Kidney (tissue), 14 donors: Measurements from ENCODE around the gene NTRK3. TPM values are rescaled to one million over a fixed set of nuclear protein-coding genes. Genes with fewer than 3 reads are reported as not detected.

Experiments
- DNase-seq, 5 donors: peaks; one replicate each; pipeline ENCODE4 v3.0.0-alpha.2; 2013 to 2020
- FAIRE-seq: peaks from 2 replicates; lab custom pipeline; 2012; peaks lifted over from hg19 to GRCh38; lab: Jason Lieb, UNC
- H3K27ac ChIP-seq, 2 donors: one replicate each; pipeline ENCODE4 v1.7.0; 2013; ENCODE audit warnings: low read depth in 2 of 2, low read length in 2 of 2, inconsistent platforms in 1 of 2
- H3K27me3 ChIP-seq: one replicate; pipeline ENCODE4 v1.7.1; 2013; ENCODE audit warnings: low read length, inconsistent platforms; ENCODE audit not compliant: control insufficient read depth, insufficient read depth
- H3K36me3 ChIP-seq, 3 donors: one replicate each; pipeline versions ENCODE4 v1.7.0 to v1.7.1; 2013; ENCODE audit warnings: low read length in 3 of 3, control low read depth in 1 of 3, inconsistent platforms in 1 of 3; ENCODE audit not compliant: insufficient read depth in 3 of 3, control insufficient read depth in 2 of 3
- H3K4me1 ChIP-seq, 3 donors: one replicate each; pipeline versions ENCODE4 v1.7.0 to v1.7.1; 2013; ENCODE audit warnings: low read length in 3 of 3, inconsistent platforms in 1 of 3, low read depth in 1 of 3; ENCODE audit not compliant: control insufficient read depth in 2 of 3, insufficient read depth in 2 of 3
- H3K4me3 ChIP-seq, 3 donors: one replicate each; pipeline versions ENCODE4 v1.7.0 to v1.8.1; 2013; ENCODE audit warnings: low read length in 3 of 3, control low read depth in 1 of 3, inconsistent platforms in 1 of 3
- H3K9ac ChIP-seq, 3 donors: one replicate each; pipeline versions ENCODE4 v1.7.0 to v1.7.1; 2013; ENCODE audit warnings: low read length in 3 of 3, control low read depth in 1 of 3, inconsistent platforms in 1 of 3
- H3K9me3 ChIP-seq, 3 donors: one replicate each; pipeline versions ENCODE4 v1.7.0 to v1.7.1; 2013; ENCODE audit warnings: low read length in 3 of 3, control low read depth in 1 of 3, inconsistent platforms in 1 of 3; ENCODE audit not compliant: control insufficient read depth in 2 of 3, insufficient read depth in 1 of 3
- CTCF ChIP-seq: IDR thresholded peaks from 3 replicates; pipeline ENCODE4 v1.5.1; 2012; ENCODE audit warnings: mild to moderate bottlenecking, moderate library complexity, borderline replicate concordance; ENCODE audit not compliant: insufficient read depth; ENCODE audit errors: extremely low read depth
- intact Hi-C: fragments of 100-400 bp; cut with DNase I; formaldehyde crosslinking; loops from one replicate; pipeline ENCODE4 v1.11.1; 2022
- polyA plus RNA-seq: library from polyadenylated mRNA; stranded (reverse); fragments of 350-450 nt; fragmentation: Illumina TruSeq; extraction: RNeasy Lipid Tissue Mini Kit (QIAGEN cat#74804); gene quantifications from one replicate; pipeline ENCODE4 v1.2.3, GENCODE V29; 2014; ENCODE audit warnings: low read depth, low replicate concordance; ENCODE audit not compliant: insufficient read depth
- total RNA-seq: library from RNA; stranded (reverse); fragmentation: NEBNext Ultra II Directional; extraction: Animal tissue kit (Norgen Biotek cat#: 25700); gene quantifications from one replicate; pipeline ENCODE4 v1.2.1, GENCODE V29; 2021
- donor health status: control.
- donor health status: control.
- donor health status: control.
- donor health status: control.
- donor health status: control.
- donor health status: DM: yes; HTN: yes; CAD: no.
- donor health status: Normal renal cell carcinoma (clear cell type).

Gene NTRK3
- total and polyA plus RNA-seq, 2 donors from 2014 or later, result 8.9 to 25.5 TPM

- Histone ChIP-seq H3K9me3 (no peaks in the 10 kb centered on the region), H3K9ac (no peak overlapping the region), H3K36me3 (no peaks in the 10 kb centered on the region), H3K27me3 (no peaks in the 10 kb centered on the region), H3K27ac (no peak overlapping the region), H3K4me3 (no peak overlapping the region), H3K4me1 (peaks cover 0 to 4% (median 0%) of the 10 kb centered on the region in 3 donors)
- no peak for FAIRE-seq
- no peak for TF ChIP-seq CTCF
- no peak for DNase-seq
- intact Hi-C loops, result no loop called here
Measured at GRCh38 chr15:87965304-87965703, 291.2 kb downstream of the NTRK3 start.

GRCh38 chr15:87962428-87962827 is 294.1 kb downstream of the NTRK3 start:
- Histone ChIP-seq H3K4me1 (peaks cover 0 to 4% (median 0%) of the 10 kb centered on the region in 3 donors), H3K9ac (no peak overlapping the region), H3K9me3 (no peaks in the 10 kb centered on the region), H3K27ac (no peak overlapping the region), H3K4me3 (no peak overlapping the region), H3K36me3 (no peaks in the 10 kb centered on the region), H3K27me3 (no peaks in the 10 kb centered on the region)
- TF ChIP-seq CTCF, result no peak
- FAIRE-seq, result no peak
- DNase-seq, result peak in 1 of 5 donors; percentile 43
- intact Hi-C loops, result no loop called here

- H3K27me3 ChIP-seq, result no peaks in the 10 kb centered on the region
- H3K27ac ChIP-seq, result no peak overlapping the region
- no peaks in the 10 kb centered on the region for H3K9me3 ChIP-seq
- DNase-seq (no peak), FAIRE-seq (no peak)
- no peak overlapping the region for H3K4me3 ChIP-seq
- TF ChIP-seq CTCF, result no peak
- H3K36me3 ChIP-seq, result no peaks in the 10 kb centered on the region
- H3K4me1 ChIP-seq, result peaks cover 0 to 4% (median 0%) of the 10 kb centered on the region in 3 donors
- intact Hi-C loops, result no loop called here
- H3K9ac ChIP-seq, result no peak overlapping the region
Measured at GRCh38 chr15:87961851-87962420, 294.6 kb downstream of the NTRK3 start.

- no peaks in the 10 kb centered on the region for H3K9me3 ChIP-seq
- H3K4me3 ChIP-seq, result no peak overlapping the region
- no peak overlapping the region for H3K27ac ChIP-seq
- H3K36me3 ChIP-seq, result no peaks in the 10 kb centered on the region
- DNase-seq (no peak), FAIRE-seq (no peak)
- peaks cover 0 to 4% (median 0%) of the 10 kb centered on the region in 3 donors for H3K4me1 ChIP-seq
- no peak for TF ChIP-seq CTCF
- intact Hi-C loops, result no loop called here
- no peaks in the 10 kb centered on the region for H3K27me3 ChIP-seq
- no peak overlapping the region for H3K9ac ChIP-seq
Measured at GRCh38 chr15:87959662-87960061, 296.9 kb downstream of the NTRK3 start.
